ENCODE measurements around the gene TMEM115. TPM values are rescaled to one million over a fixed set of nuclear protein-coding genes. Genes with fewer than 3 reads are reported as not detected.

The TMEM115 gene
- total RNA-seq, 2 experiments from 2014 or later, result 15.2 to 16.8 TPM

- CTCF ChIA-PET, result no interaction called here
- intact Hi-C loops (cut with micrococcal nuclease), result no loop called here
- Mint-ChIP-seq H3K36me3 (ENCODE audit: low read depth) (no peaks in the 10 kb centered on the region), H3K4me1 (ENCODE audit: low read depth) (peaks cover 3% of the 10 kb centered on the region), H3K27me3 (no peaks in the 10 kb centered on the region), H3K27ac (no peak overlapping the region), H3K4me3 (no peak overlapping the region), H3K9me3 (no peaks in the 10 kb centered on the region)
- DNase-seq (no peak), ATAC-seq (no peak)
- no peak for TF ChIP-seq CTCF (IDR thresholded peaks at IDR 0.05)
- POLR2A ChIA-PET, result no interaction called here
Observed at GRCh38 chr3:50378024-50378423, 18.7 kb upstream of the TMEM115 start.

- Mint-ChIP-seq H3K4me3 (no peak overlapping the region), H3K4me1 (ENCODE audit: low read depth) (peaks cover 5% of the 10 kb centered on the region), H3K9me3 (no peaks in the 10 kb centered on the region), H3K27ac (no peak overlapping the region), H3K27me3 (no peaks in the 10 kb centered on the region), H3K36me3 (ENCODE audit: low read depth) (no peaks in the 10 kb centered on the region)
- DNase-seq (no peak), ATAC-seq (peak; percentile 45)
- TF ChIP-seq CTCF (IDR thresholded peaks at IDR 0.05), result no peak
- ChIA-PET CTCF (no interaction called here), POLR2A (no interaction called here)
- intact Hi-C loops (cut with micrococcal nuclease), result no loop called here
Observed at GRCh38 chr3:50375258-50375931, 16.1 kb upstream of the TMEM115 start.

GRCh38 chr3:50374363-50375257 is 15.3 kb upstream of the TMEM115 start:
- ATAC-seq (no peak), DNase-seq (no peak)
- POLR2A ChIA-PET, result no interaction called here
- no peak for TF ChIP-seq CTCF (IDR thresholded peaks at IDR 0.05)
- Mint-ChIP-seq H3K27ac (no peak overlapping the region), H3K9me3 (no peaks in the 10 kb centered on the region), H3K4me1 (ENCODE audit: low read depth) (peaks cover 5% of the 10 kb centered on the region), H3K27me3 (no peaks in the 10 kb centered on the region), H3K36me3 (ENCODE audit: low read depth) (no peaks in the 10 kb centered on the region), H3K4me3 (no peak overlapping the region)
- CTCF ChIA-PET, result no interaction called here
- intact Hi-C loops (cut with micrococcal nuclease), result no loop called here

GRCh38 chr3:50373146-50374051 is 14.1 kb upstream of the TMEM115 start:
- H3K4me1 Mint-ChIP-seq (ENCODE audit: low read depth), result peaks cover 7% of the 10 kb centered on the region
- H3K9me3 Mint-ChIP-seq, result no peaks in the 10 kb centered on the region
- H3K36me3 Mint-ChIP-seq (ENCODE audit: low read depth), result no peaks in the 10 kb centered on the region
- ChIA-PET POLR2A (no interaction called here), CTCF (no interaction called here)
- no peak overlapping the region for H3K27ac Mint-ChIP-seq
- H3K4me3 Mint-ChIP-seq, result no peak overlapping the region
- H3K27me3 Mint-ChIP-seq, result no peaks in the 10 kb centered on the region
- DNase-seq (no peak), ATAC-seq (no peak)
- no peak for TF ChIP-seq CTCF (IDR thresholded peaks at IDR 0.05)
- intact Hi-C loops (cut with micrococcal nuclease), result no loop called here

Measured in activated CD8-positive, alpha-beta T cell treated with anti-CD3 and anti-CD28 coated beads for 36 hours (primary cell).